GM19467 (cell line): ENCODE data around the gene GDI1.

Source experiments
- ATAC-seq: cut with Tn5 transposase; IDR thresholded peaks from one replicate; pipeline ENCODE4 v1.9.1; 2021; ENCODE audit warnings: mild to moderate bottlenecking, moderate library complexity; ENCODE audit not compliant: unreplicated experiment

The GDI1 gene

DNA sequence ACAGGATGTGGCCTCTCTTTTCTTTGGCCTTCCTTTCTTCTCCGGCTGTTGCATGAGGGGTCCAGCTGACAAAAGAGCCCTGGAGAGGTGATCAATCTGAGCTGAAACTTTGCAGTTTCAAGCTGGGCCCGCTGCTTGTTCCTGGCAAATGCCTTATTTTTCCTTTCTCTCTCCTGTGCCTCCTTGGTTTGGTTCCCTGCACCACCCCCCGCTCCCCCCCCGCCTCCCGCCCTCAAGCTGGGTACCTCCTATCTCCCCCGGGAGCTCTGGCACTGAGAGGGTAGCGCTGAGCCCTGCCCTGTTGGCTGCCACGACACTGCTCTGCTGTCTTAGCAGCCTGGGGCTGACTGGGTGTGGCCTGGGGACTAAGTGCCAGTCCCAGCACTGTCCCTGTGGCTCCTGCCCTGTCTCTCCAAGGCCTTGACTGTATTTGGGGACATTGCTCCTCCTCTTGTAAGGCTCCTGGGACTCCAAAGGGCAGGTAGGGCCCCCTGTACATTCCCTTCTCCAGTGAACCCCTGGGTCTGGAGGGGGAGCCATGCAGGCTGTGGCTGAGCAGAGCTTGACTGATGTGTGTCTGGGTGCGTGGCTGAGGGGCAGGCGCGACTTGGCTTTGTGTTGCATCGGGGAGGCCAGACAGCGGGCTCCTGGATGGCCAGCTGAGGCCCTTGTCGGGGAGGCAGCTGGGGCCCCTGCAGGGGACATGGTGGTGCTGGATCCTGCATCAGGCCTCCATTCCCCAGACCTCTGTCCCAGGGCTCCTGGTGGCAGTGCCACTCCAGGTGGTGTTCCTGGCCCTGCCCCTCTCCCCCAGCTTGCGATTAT is 22.2 kb downstream of the GDI1 start:
- ATAC-seq: no peak

GRCh38 chrX:154459832-154460231 is 22.9 kb downstream of the GDI1 start:
- ATAC-seq: no peak

GRCh38 chrX:154460326-154460725 is 23.4 kb downstream of the GDI1 start:
- ATAC-seq: no peak

DNA sequence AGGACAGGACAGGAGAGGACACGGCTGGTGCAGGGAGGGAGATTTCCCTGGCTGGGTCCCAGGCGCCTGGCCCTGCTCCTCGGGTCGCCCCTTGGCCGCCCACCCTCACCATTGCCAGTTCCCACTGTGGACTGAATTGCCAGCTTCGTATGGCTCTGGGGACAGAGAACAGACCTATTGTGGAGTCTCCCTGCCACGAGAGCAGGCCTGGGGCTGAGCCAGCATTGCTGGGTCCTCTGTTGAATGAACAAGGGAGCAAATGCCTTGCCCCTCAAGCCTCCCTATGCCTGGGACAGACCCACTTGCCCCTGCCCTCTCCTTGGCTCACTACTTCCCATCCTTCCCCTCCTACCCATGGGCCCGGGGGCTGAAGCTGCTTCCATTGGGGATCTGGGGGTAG is 25.4 kb downstream of the GDI1 start:
- ATAC-seq: no peak

GRCh38 chrX:154463611-154464220 is 26.8 kb downstream of the GDI1 start:
- ATAC-seq: no peak

DNA sequence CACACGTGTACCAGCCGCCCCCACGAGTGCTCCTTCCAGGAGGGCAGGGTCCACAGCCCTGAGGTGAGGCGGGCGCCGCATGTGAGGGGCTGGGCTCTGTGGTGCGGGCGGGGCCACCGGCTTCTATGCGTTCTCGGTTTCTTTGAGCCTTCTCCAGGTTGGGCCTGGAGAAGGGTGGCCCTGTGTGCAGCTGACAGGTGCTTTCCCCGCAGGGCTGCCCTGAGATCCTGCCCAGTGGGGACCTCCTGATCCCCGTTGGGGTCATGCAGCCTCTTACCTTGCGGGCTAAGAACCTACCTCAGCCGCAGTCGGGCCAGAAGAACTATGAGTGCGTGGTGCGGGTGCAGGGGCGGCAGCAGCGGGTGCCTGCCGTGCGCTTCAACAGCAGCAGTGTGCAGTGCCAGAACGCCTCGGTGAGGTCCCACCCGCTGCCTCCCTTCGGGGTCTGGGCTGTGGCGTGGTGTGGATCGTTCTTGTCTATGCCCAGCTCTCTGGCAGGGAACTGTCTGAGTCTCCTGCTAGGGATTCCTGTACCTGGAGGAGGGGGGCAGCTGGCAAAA is 27.9 kb downstream of the GDI1 start:
- no peak for ATAC-seq

GRCh38 chrX:154465601-154466000 is 28.6 kb downstream of the GDI1 start:
- ATAC-seq: no peak

- ATAC-seq: no peak
These were observed 29.1 kb downstream of the GDI1 start for GRCh38 chrX:154466036-154466435.

DNA sequence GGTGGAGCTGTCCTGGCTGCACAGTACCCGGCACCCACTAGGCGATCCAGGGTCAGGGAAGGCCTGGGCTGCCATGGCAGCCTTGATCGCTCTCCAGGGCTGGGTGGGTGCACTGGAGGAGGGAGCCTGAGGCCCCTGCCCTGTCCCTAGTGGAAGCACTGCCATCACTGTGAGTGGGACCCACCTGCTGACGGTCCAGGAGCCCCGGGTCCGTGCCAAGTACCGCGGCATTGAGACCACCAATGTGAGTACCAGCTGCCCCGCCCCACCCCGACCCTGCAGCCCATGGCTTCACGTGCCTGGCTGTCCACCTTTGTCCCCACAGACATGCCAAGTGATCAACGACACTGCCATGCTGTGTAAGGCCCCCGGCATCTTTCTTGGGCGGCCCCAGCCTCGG is 30.0 kb downstream of the GDI1 start:
- no peak for ATAC-seq

DNA sequence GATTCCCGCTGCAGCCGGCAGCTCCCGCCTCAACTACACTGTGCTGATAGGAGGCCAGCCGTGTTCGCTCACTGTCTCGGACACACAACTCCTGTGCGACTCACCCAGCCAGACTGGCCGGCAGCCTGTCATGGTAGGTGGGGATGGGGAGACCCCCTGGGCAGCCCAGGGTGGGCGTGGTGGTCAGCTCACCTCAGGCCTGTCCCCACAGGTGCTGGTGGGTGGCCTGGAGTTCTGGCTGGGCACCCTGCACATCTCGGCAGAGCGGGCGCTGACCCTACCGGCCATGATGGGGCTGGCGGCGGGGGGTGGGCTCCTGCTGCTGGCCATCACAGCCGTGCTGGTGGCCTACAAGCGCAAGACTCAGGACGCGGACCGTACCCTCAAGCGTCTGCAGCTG is 30.6 kb downstream of the GDI1 start:
- ATAC-seq: no peak

DNA sequence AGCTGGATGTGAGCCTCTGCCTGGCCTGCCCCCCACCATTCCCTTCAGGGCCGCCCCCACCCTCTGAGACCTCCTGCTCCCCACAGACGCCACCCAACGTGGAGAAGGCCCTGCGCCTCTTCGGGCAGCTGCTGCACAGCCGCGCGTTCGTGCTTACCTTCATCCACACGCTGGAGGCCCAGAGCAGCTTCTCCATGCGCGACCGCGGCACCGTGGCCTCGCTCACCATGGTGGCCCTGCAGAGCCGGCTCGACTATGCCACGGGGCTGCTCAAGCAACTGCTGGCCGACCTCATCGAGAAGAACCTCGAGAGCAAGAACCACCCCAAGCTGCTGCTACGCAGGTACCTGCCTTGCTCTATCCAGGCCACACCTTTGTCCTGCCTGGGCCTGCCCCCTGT is 31.3 kb downstream of the GDI1 start:
- ATAC-seq: no peak

DNA sequence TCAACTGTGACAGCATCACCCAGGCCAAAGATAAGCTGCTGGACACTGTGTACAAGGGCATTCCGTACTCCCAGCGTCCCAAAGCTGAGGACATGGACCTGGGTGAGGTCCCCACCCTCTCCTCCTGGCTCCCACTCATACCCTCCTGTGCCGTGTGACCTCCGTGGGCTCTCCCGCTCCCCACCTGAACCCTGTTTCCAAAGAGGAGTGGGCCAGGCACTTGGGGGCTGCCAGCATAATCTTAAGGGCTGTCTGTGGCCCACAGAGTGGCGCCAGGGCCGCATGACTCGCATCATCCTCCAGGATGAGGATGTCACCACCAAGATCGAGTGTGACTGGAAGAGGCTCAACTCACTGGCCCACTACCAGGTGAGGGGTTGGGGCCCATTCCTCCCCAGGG is 32.2 kb downstream of the GDI1 start:
- ATAC-seq: no peak

DNA sequence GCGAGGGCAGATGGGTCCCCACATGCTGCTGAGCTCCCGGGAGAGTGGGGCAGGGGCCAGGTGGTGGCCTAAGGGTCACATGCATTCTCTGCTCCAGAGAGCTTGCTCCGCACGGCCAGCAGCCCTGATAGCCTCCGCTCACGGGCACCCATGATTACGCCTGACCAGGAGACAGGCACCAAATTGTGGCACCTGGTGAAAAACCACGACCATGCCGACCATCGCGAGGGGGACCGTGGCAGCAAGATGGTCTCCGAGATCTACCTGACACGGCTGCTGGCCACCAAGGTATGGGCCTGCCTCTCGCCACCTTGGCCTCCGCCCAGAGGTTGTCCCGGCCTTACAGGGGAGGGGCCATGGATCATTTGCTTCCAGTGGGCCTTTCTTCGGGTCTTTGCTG is 32.9 kb downstream of the GDI1 start:
- no peak for ATAC-seq

- no peak for ATAC-seq
These were observed 33.5 kb downstream of the GDI1 start for GRCh38 chrX:154470434-154470833.

- ATAC-seq: no peak
These were observed 34.1 kb downstream of the GDI1 start for GRCh38 chrX:154470914-154471568.

DNA sequence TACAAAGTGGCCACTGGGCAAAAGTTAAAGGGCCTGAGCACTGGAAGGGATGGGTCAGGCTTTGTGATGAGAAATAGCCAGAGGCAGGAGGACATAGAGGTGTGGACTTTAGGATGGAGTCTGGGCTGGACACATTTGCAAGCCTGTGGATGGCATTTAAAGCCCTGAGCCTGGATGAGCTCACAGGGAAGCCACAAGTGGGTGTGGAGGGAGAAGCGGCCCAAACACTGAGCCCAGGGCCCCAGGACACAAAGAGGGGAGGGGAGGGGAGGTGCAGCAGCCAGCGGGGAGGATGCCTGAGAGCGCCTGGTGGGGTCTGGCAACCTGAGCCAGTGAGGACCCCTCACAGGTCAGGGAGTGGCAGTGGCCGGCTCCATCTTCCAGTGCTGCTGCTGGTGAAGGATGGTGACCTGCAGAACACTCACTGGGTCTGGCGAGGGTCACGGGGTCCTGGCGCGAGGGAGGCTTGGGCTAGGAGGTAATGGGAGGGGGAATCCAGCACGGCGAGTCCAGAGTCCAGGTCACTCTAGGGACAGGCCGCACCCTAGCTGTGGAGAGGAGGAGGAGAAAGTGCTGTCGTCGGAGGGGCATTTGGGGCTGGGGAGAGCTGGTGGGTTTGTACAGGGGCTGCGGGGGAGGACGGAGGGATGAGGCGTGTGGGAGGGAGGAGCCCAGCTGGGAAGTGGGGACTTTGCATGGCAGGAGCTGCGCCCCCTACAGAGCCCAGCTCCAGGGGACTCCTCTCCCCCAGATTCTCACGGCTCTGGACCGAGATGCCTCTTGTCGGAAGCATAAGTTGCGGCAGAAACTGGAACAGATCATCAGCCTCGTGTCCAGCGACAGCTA is 35.1 kb downstream of the GDI1 start:
- no peak for ATAC-seq

GRCh38 chrX:154472685-154473632 is 36.0 kb downstream of the GDI1 start:
- ATAC-seq: no peak

GRCh38 chrX:154473683-154474082 is 36.7 kb downstream of the GDI1 start:
- ATAC-seq: no peak

DNA sequence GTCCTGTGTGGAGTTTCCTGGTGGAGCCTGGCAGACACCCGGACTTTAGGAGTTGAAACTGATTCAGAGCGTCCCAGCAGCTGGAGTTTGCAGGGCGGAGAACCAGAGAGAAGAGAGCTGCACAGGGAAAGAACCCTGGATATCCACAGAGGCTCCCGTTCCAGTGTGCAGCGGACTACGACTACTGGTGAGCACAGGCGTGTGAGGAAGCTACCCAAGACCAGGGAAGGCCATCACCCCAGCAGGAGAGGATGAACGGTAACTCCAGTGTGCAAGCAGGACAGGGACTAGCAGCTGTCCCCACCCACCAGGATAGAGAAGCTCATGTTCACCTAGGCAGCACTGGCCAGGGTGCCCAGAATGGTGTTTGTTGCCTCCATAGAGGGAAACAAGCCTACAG is 39.9 kb downstream of the GDI1 start:
- no peak for ATAC-seq
